GM12874 (cell line): Measurements from ENCODE around the gene CCDC91.

Experiments
- CTCF ChIP-seq: IDR thresholded peaks from 2 replicates; pipeline ENCODE4 v1.5.1; 2011; ENCODE audit warnings: low read depth, mild to moderate bottlenecking, control low read depth, low read length, moderate library complexity; ENCODE audit not compliant: insufficient read depth

Gene CCDC91

GRCh38 chr12:28190321-28191050 is at the start of gene CCDC91:
CCDC91 (plus strand) TSS chr12:28190456; CDS start chr12:28257216, 66,760 bp downstream.
- peak; percentile 0; the same call in 1 of the 2 replicates for TF ChIP-seq CTCF

- TF ChIP-seq CTCF, result no peak
These were observed 46.2 kb upstream of the CCDC91 start for GRCh38 chr12:28144059-28144458.

GRCh38 chr12:28144532-28144931 is 45.7 kb upstream of the CCDC91 start:
- TF ChIP-seq CTCF, result no peak

- TF ChIP-seq CTCF, result no peak
These were observed 45.0 kb upstream of the CCDC91 start for GRCh38 chr12:28145216-28145615.

GRCh38 chr12:28149279-28149678 is 41.0 kb upstream of the CCDC91 start:
- no peak for TF ChIP-seq CTCF

- TF ChIP-seq CTCF, result no peak
These were observed 33.9 kb upstream of the CCDC91 start for GRCh38 chr12:28156362-28156761.

- TF ChIP-seq CTCF, result no peak
These were observed 33.5 kb upstream of the CCDC91 start for GRCh38 chr12:28156804-28157203.
